ENCODE measurements around the gene KRT33A. TPM values are rescaled to one million over a fixed set of nuclear protein-coding genes. Genes with fewer than 3 reads are reported as not detected.

The KRT33A gene
- total and polyA plus RNA-seq, 2 experiments from 2014 or later = not detected

DNA sequence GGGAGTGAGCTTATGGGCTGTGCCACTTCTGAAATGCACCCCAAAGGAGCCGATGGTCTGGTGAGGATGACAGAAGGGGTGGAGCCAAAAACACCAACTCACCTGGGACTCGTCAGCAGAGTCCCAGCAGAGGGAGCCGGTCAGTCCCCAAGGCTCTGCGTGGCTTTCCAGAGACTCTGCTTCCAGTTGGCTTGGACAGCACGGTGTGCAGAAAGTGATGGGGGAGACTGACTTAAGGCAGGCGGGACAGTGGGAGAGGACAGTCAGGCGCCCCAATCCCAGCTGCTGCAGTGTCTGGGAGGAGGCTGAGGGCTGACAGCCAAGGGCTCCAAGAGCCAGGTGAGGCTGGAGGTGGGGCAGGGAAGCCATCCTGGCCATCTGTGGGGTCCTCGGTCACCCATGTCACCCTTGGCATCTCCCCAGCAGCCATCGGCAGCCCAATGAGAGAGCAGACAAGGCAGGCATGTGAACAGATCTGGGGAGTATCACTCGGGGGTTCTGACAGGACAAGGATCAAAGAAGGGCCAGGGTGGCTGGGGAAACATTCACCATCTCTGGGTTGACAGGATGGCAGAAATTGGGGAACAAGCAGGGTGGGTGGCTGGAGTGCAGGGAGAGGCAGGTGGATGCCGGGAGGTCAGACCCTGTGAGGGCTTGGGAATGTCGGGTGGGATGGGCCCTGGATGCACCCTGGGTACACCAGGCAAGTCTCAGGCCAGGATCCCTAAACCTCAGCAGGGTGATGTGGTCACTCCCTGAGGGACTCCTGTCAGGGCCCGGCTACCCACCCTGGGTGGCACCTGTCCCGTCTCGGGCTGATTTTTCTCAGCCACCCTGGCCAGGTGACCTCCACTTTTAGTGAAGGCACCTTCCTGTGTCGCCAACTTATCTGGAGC lies 26.2 kb downstream of the KRT33A start:
- DNase-seq (ENCODE audit: low spot score) = peak; percentile 76
- Histone ChIP-seq H3K4me1 (ENCODE audit: insufficient read depth) (no peaks in the 10 kb centered on the region), H3K9me2 (replicated peaks; ENCODE audit: insufficient read depth) (no peaks in the 10 kb centered on the region), H3K4me2 (no peak overlapping the region), H3K36me3 (replicated peaks; ENCODE audit: insufficient read depth, low read depth) (no peaks in the 10 kb centered on the region), H3K27me3 (no peaks in the 10 kb centered on the region), H2AFZ (no peak overlapping the region), H3K79me2 (no peaks in the 10 kb centered on the region), H3K9me3 (ENCODE audit: low read depth) (peaks cover 5% of the 10 kb centered on the region), H4K20me1 (ENCODE audit: insufficient read depth, poor library complexity, severe bottlenecking) (no peaks in the 10 kb centered on the region), H3K4me3 (no peak overlapping the region), H3K27ac (no peak overlapping the region)
- WGBS (ENCODE audit: low lambda C conversion rate, missing lambda C conversion rate) = 74% methylated on average over 16 of the region's 16 CpGs
- TF ChIP-seq EZH2phosphoT487 (IDR thresholded peaks at IDR 0.05; ENCODE audit: low read depth, severe bottlenecking, unreplicated experiment) = no peak
- TF ChIP-seq, protein P1, sequence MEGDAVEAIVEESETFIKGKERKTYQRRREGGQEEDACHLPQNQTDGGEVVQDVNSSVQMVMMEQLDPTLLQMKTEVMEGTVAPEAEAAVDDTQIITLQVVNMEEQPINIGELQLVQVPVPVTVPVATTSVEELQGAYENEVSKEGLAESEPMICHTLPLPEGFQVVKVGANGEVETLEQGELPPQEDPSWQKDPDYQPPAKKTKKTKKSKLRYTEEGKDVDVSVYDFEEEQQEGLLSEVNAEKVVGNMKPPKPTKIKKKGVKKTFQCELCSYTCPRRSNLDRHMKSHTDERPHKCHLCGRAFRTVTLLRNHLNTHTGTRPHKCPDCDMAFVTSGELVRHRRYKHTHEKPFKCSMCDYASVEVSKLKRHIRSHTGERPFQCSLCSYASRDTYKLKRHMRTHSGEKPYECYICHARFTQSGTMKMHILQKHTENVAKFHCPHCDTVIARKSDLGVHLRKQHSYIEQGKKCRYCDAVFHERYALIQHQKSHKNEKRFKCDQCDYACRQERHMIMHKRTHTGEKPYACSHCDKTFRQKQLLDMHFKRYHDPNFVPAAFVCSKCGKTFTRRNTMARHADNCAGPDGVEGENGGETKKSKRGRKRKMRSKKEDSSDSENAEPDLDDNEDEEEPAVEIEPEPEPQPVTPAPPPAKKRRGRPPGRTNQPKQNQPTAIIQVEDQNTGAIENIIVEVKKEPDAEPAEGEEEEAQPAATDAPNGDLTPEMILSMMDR (IDR thresholded peaks at IDR 0.05; ENCODE audit: poor library complexity) = peak; percentile 37

DNA sequence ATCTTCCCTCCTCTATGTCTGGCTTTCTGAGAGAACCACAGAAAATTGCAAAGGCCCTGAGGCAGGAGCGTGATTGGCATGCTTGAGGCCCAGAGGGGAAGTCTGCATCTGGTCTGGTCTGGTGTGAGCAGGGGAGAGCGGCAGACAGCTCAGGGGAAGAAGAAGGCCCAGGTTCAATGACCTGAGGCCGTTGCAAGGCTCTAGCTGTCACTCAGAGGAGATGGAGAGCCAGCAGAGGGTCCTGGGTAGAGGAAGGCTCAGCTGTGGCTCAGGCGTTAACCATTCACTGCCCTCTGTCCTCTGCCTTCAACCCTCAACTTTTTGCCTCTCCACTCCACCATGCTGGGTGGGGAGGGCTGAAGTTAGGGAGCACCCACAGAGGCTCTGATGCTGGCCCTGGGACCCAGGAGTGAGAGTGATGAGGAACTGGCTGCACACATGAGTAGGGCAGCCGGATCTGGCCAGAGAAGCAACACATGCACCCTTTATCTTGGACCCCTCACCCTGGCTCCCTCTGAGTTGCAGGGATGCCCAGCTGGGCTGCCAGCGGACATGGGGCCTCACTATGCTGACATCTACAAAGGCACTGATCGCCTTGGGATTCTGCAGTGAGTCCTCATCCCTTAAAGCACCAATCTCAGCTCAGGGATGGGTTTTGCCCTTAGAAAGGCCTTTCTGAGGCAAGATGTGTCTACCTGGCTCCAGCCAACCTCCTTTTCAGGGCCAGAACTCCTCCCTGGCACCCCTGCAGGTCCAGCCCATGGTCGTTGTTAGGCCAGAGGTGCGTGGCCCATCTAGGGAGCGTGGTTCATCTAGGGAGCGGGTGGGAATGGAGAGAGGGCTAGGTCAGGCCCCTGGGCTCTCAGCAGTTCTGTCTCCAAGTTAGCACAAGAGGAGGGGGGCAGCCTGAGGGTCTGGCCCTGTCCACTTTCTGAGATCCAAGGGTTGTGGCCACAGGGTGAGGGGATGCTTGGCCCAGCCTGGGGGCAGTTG lies 27.4 kb downstream of the KRT33A start:
- DNase-seq (ENCODE audit: low spot score) = no peak
- Histone ChIP-seq H4K20me1 (ENCODE audit: insufficient read depth, poor library complexity, severe bottlenecking) (no peaks in the 10 kb centered on the region), H3K27me3 (no peaks in the 10 kb centered on the region), H2AFZ (no peak overlapping the region), H3K27ac (no peak overlapping the region), H3K9me2 (replicated peaks; ENCODE audit: insufficient read depth) (no peaks in the 10 kb centered on the region), H3K4me1 (ENCODE audit: insufficient read depth) (no peaks in the 10 kb centered on the region), H3K9me3 (ENCODE audit: low read depth) (peaks cover 5% of the 10 kb centered on the region), H3K36me3 (replicated peaks; ENCODE audit: insufficient read depth, low read depth) (no peaks in the 10 kb centered on the region), H3K4me3 (no peak overlapping the region), H3K79me2 (no peaks in the 10 kb centered on the region), H3K4me2 (no peak overlapping the region)
- TF ChIP-seq EZH2phosphoT487 (IDR thresholded peaks at IDR 0.05; ENCODE audit: low read depth, severe bottlenecking, unreplicated experiment) (no peak), EZH2 (IDR thresholded peaks at IDR 0.05; ENCODE audit: borderline replicate concordance) (no peak)
- TF ChIP-seq, protein P1 (IDR thresholded peaks at IDR 0.05; ENCODE audit: poor library complexity) = no peak
- WGBS (ENCODE audit: low lambda C conversion rate, missing lambda C conversion rate) = 94% methylated on average over 11 of the region's 11 CpGs

DNA sequence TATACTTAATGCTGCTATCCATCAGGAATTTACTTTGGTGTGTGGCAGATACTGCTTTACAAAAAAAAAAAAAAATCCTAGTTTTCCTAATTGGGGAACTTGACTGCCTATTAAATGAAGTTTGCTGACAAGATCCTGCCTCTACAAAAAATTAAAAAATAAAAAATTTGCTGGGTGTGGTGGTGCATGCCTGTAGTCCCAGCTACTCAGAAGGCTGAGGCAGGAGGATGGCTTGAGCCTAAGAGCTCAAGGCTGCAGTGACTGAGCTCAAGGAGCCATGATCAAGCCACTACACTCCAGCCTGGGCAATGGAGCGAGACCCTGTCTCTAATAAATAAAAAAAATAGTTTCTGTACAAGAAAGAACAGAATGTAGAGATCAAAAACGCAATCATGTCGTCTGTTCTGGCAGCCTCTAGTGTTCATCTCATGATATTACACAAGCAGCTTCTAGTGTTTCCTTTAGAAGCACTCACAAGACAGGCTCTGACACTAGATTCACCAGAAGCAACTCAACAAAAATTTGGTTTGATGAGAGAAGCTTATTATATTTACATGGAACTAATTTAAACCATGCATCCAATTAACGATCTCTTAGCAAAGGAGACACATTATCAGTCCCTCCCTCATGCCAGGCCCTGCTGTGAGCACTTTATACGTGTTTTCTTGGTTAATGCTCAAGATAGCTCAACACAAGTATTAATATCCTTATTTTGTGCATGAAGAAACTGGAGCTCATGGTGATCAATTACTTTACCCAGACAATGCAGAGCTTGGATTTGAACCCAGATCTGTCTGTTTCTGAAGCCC lies 28.3 kb downstream of the KRT33A start:
- Histone ChIP-seq H3K27ac (no peak overlapping the region), H3K9me2 (replicated peaks; ENCODE audit: insufficient read depth) (no peaks in the 10 kb centered on the region), H3K79me2 (no peaks in the 10 kb centered on the region), H2AFZ (no peak overlapping the region), H3K4me2 (no peak overlapping the region), H3K27me3 (no peaks in the 10 kb centered on the region), H4K20me1 (ENCODE audit: insufficient read depth, poor library complexity, severe bottlenecking) (no peaks in the 10 kb centered on the region), H3K4me3 (no peak overlapping the region), H3K36me3 (replicated peaks; ENCODE audit: insufficient read depth, low read depth) (no peaks in the 10 kb centered on the region), H3K9me3 (ENCODE audit: low read depth) (peaks cover 5% of the 10 kb centered on the region), H3K4me1 (ENCODE audit: insufficient read depth) (no peaks in the 10 kb centered on the region)
- TF ChIP-seq, protein P1 (IDR thresholded peaks at IDR 0.05; ENCODE audit: poor library complexity) = peak; percentile 77
- TF ChIP-seq EZH2phosphoT487 (IDR thresholded peaks at IDR 0.05; ENCODE audit: low read depth, severe bottlenecking, unreplicated experiment) = no peak
- peak; percentile 68 for DNase-seq (ENCODE audit: low spot score)
- 42% methylated on average over 5 of the region's 5 CpGs for WGBS (ENCODE audit: low lambda C conversion rate, missing lambda C conversion rate)
